Measurements from ENCODE around the gene CDK5RAP3.

Gene CDK5RAP3

GRCh38 chr17:47941246-47942095, 29.4 kb upstream of the CDK5RAP3 start, which contains the start of gene PNPO:
Gene PNPO (plus strand): TSS chr17:47941571. CDS start chr17:47941676, 105 bp downstream.
- in situ Hi-C loops (cut with HindIII; ENCODE audit: low pct_unique_long_range_greater_than_20kb, low sequenced_read_pairs): no loop called here
- peak; percentile 99 to 100 for DNase-seq (ENCODE audit: low read depth in 1 of 2, low spot score in 1 of 2)
- TF ChIP-seq JUND (IDR thresholded peaks at IDR 0.05; ENCODE audit: low read depth): no peak

GRCh38 chr17:47942096-47942510, 28.8 kb upstream of the CDK5RAP3 start:
- DNase-seq (ENCODE audit: low read depth in 1 of 2, low spot score in 1 of 2): no peak
- in situ Hi-C loops (cut with HindIII; ENCODE audit: low pct_unique_long_range_greater_than_20kb, low sequenced_read_pairs): no loop called here
- TF ChIP-seq JUND (IDR thresholded peaks at IDR 0.05; ENCODE audit: low read depth): no peak

- in situ Hi-C loops (cut with HindIII; ENCODE audit: low pct_unique_long_range_greater_than_20kb, low sequenced_read_pairs): no loop called here
- no peak for TF ChIP-seq JUND (IDR thresholded peaks at IDR 0.05; ENCODE audit: low read depth)
- no peak for DNase-seq (ENCODE audit: low read depth in 1 of 2, low spot score in 1 of 2)
Measured at GRCh38 chr17:47942568-47942967, 28.3 kb upstream of the CDK5RAP3 start.

GRCh38 chr17:47945080-47945479, 25.8 kb upstream of the CDK5RAP3 start:
- in situ Hi-C loops (cut with HindIII; ENCODE audit: low pct_unique_long_range_greater_than_20kb, low sequenced_read_pairs): no loop called here
- DNase-seq (ENCODE audit: low read depth in 1 of 2, low spot score in 1 of 2): no peak
- TF ChIP-seq JUND (IDR thresholded peaks at IDR 0.05; ENCODE audit: low read depth): no peak

- in situ Hi-C loops (cut with HindIII; ENCODE audit: low pct_unique_long_range_greater_than_20kb, low sequenced_read_pairs): no loop called here
- TF ChIP-seq JUND (IDR thresholded peaks at IDR 0.05; ENCODE audit: low read depth): no peak
- DNase-seq (ENCODE audit: low read depth in 1 of 2, low spot score in 1 of 2): no peak
Measured at GRCh38 chr17:47945529-47946508, 25.1 kb upstream of the CDK5RAP3 start.

- in situ Hi-C loops (cut with HindIII; ENCODE audit: low pct_unique_long_range_greater_than_20kb, low sequenced_read_pairs): no loop called here
- no peak for DNase-seq (ENCODE audit: low read depth in 1 of 2, low spot score in 1 of 2)
- TF ChIP-seq JUND (IDR thresholded peaks at IDR 0.05; ENCODE audit: low read depth): no peak
Measured at GRCh38 chr17:47946516-47946915, 24.4 kb upstream of the CDK5RAP3 start.

- peak; percentile 27; the same call in 1 of the 2 replicates for TF ChIP-seq JUND (IDR thresholded peaks at IDR 0.05; ENCODE audit: low read depth)
- DNase-seq (ENCODE audit: low read depth in 1 of 2, low spot score in 1 of 2): peak; percentile 97 to 98
- in situ Hi-C loops (cut with HindIII; ENCODE audit: low pct_unique_long_range_greater_than_20kb, low sequenced_read_pairs): no loop called here
Measured at GRCh38 chr17:47946929-47947397, 23.9 kb upstream of the CDK5RAP3 start.

GRCh38 chr17:47948706-47949196, 22.2 kb upstream of the CDK5RAP3 start:
- DNase-seq (ENCODE audit: low read depth in 1 of 2, low spot score in 1 of 2): peak in 1 of 2 experiments; percentile 95
- TF ChIP-seq JUND (IDR thresholded peaks at IDR 0.05; ENCODE audit: low read depth): no peak
- in situ Hi-C loops (cut with HindIII; ENCODE audit: low pct_unique_long_range_greater_than_20kb, low sequenced_read_pairs): no loop called here

- peak; percentile 46 to 87 for DNase-seq (ENCODE audit: low read depth in 1 of 2, low spot score in 1 of 2)
- TF ChIP-seq JUND (IDR thresholded peaks at IDR 0.05; ENCODE audit: low read depth): no peak
- in situ Hi-C loops (cut with HindIII; ENCODE audit: low pct_unique_long_range_greater_than_20kb, low sequenced_read_pairs): no loop called here
Measured at GRCh38 chr17:47949197-47949759, 21.6 kb upstream of the CDK5RAP3 start.

- DNase-seq (ENCODE audit: low read depth in 1 of 2, low spot score in 1 of 2): peak in 1 of 2 experiments; percentile 42
- TF ChIP-seq JUND (IDR thresholded peaks at IDR 0.05; ENCODE audit: low read depth): no peak
- in situ Hi-C loops (cut with HindIII; ENCODE audit: low pct_unique_long_range_greater_than_20kb, low sequenced_read_pairs): no loop called here
Measured at GRCh38 chr17:47949946-47950345, 21.0 kb upstream of the CDK5RAP3 start.

GRCh38 chr17:47950448-47950847, 20.5 kb upstream of the CDK5RAP3 start:
- in situ Hi-C loops (cut with HindIII; ENCODE audit: low pct_unique_long_range_greater_than_20kb, low sequenced_read_pairs): no loop called here

More at GRCh38 chr17:47950448-47950847, 20.5 kb upstream of the CDK5RAP3 start:
- no peak for DNase-seq (ENCODE audit: low read depth in 1 of 2, low spot score in 1 of 2)
- no peak for TF ChIP-seq JUND (IDR thresholded peaks at IDR 0.05; ENCODE audit: low read depth)

Measured in T47D (cell line).